ENCODE measurements around the gene ALK. TPM values are rescaled to one million over a fixed set of nuclear protein-coding genes. Genes with fewer than 3 reads are reported as not detected.

The ALK gene
- total and polyA plus RNA-seq, 2 experiments from 2014 or later: 0.35 TPM; not detected in 1

GRCh38 chr2:29606104-29607037 lies 315.0 kb downstream of the ALK start (continued):
- TF ChIP-seq ZNF462 (CRISPR knock-in tag; IDR thresholded peaks at IDR 0.05) (no peak), EZH2 (IDR thresholded peaks at IDR 0.05; ENCODE audit: low read depth, unreplicated experiment) (no peak), JUNB (IDR thresholded peaks at IDR 0.05; ENCODE audit: unreplicated experiment) (no peak), NANOG (IDR thresholded peaks at IDR 0.05; ENCODE audit: borderline replicate concordance) (no peak), CREB1 (CRISPR knock-in tag; IDR thresholded peaks at IDR 0.05; ENCODE audit: low read depth) (no peak), ETS1 (IDR thresholded peaks at IDR 0.05) (no peak), POLR2AphosphoS5 (IDR thresholded peaks at IDR 0.05; ENCODE audit: low read depth) (no peak), ZNF114 (CRISPR knock-in tag; IDR thresholded peaks at IDR 0.05) (no peak)
